ENCODE data around the gene ALPK1. TPM values are rescaled to one million over a fixed set of nuclear protein-coding genes. Genes with fewer than 3 reads are reported as not detected.

ALPK1 gene
- total and polyA plus RNA-seq, 2 of the 8 experiments (the other 6 are each of a cell fraction or from before 2014, with no cell fraction given): 0.08 to 0.43 TPM

GRCh38 chr4:112348488-112349158 is 51.5 kb downstream of the ALPK1 start:
- H3K4ac ChIP-seq (replicated peaks; ENCODE audit: insufficient read length, low read depth, low read length): no peak overlapping the region
- H3K36me3 ChIP-seq (ENCODE audit: control insufficient read depth in 2 of 4, insufficient read depth in 4 of 4, low read length in 3 of 4): no peaks in the 10 kb centered on the region
- H2AK5ac ChIP-seq (ENCODE audit: low read depth, low read length): no peak overlapping the region
- no peak overlapping the region for H2BK120ac ChIP-seq (replicated peaks; ENCODE audit: low read depth, low read length)
- H3K14ac ChIP-seq (ENCODE audit: insufficient read length): no peak overlapping the region
- no peak overlapping the region for H3K4me3 ChIP-seq (ENCODE audit: extremely low read depth in 1 of 4, insufficient read depth in 2 of 4, low read depth in 3 of 4, low read length in 4 of 4)
- peaks cover 0 to 2% (median under 1%) of the 10 kb centered on the region in 4 experiments; a peak in 3 of 7 replicates for H3K4me1 ChIP-seq (replicated peaks in 1 of 4; ENCODE audit: control insufficient read depth in 3 of 4, insufficient read depth in 4 of 4, low read length in 3 of 4)
- H3K18ac ChIP-seq (ENCODE audit: extremely low read depth, low read length): no peak overlapping the region
- no peak overlapping the region for H4K91ac ChIP-seq (replicated peaks; ENCODE audit: insufficient read length, low read length)
- H3K9ac ChIP-seq (replicated peaks in 1 of 4; ENCODE audit: extremely low read depth in 1 of 4, low read depth in 3 of 4, low read length in 3 of 4): no peak overlapping the region
- no peaks in the 10 kb centered on the region for H3K27me3 ChIP-seq (replicated peaks in 1 of 4; ENCODE audit: control insufficient read depth in 3 of 4, extremely low read depth in 1 of 4, insufficient read depth in 3 of 4, low read length in 3 of 4)
- ChIA-PET POLR2A (ENCODE audit: partially characterized antibody) (interaction anchor here (1.0 kb wide), 1 partner anchor 13 kb away, joined by 3 read pairs; no protein-coding TSS in a partner anchor), CTCF (ENCODE audit: partially characterized antibody) (interaction anchor here (0.7 to 5.0 kb wide), 18 partner anchors 9 to 603 kb away, joined by 3 to 44 read pairs (median 4); partner anchors contain the start of gene NEUROG2)
- WGBS, 2 experiments (ENCODE audit: extremely low coverage in 1 of 2, insufficient coverage in 1 of 2, insufficient read length in 1 of 2, insufficient replicate concordance in 2 of 2, low coverage in 1 of 2, low lambda C conversion rate in 2 of 2, missing lambda C conversion rate in 1 of 2): 69% methylated on average over 11 of the region's 11 CpGs; no CpG with 5 or more reads in 1 of the 2 experiments
- no peak overlapping the region for H2BK12ac ChIP-seq (ENCODE audit: low read depth, low read length)
- H4K5ac ChIP-seq (ENCODE audit: insufficient read length, low read depth, low read length): no peak overlapping the region
- no peaks in the 10 kb centered on the region for H3K23me2 ChIP-seq (ENCODE audit: low read depth, low read length)
- H3K79me2 ChIP-seq (ENCODE audit: control insufficient read depth in 1 of 2, insufficient read depth in 2 of 2, low read length in 2 of 2): no peaks in the 10 kb centered on the region
- H3K23ac ChIP-seq (ENCODE audit: insufficient read length): no peak overlapping the region
- no peak overlapping the region for H3K56ac ChIP-seq (replicated peaks; ENCODE audit: insufficient read length, low read depth, low read length)
- no peak overlapping the region for H2BK20ac ChIP-seq (ENCODE audit: low read length)
- no peak overlapping the region for H2BK5ac ChIP-seq (ENCODE audit: low read depth, low read length)
- no peak overlapping the region for H2BK15ac ChIP-seq (ENCODE audit: low read length)
- H4K8ac ChIP-seq (ENCODE audit: extremely low read depth, insufficient read depth, low read length): no peak overlapping the region
- peak; percentile 60 for FAIRE-seq
- no peaks in the 10 kb centered on the region for H3K9me3 ChIP-seq (ENCODE audit: insufficient read depth in 2 of 2, low read depth in 1 of 2, low read length in 1 of 2)
- H3K4me2 ChIP-seq (ENCODE audit: insufficient read depth in 1 of 2, low read depth in 2 of 2, low read length in 2 of 2): no peak overlapping the region; a peak in 1 of 4 replicates
- H2AFZ ChIP-seq (ENCODE audit: low read length): no peak overlapping the region
- no peaks in the 10 kb centered on the region for H4K20me1 ChIP-seq (replicated peaks in 1 of 2; ENCODE audit: control insufficient read depth in 1 of 2, insufficient read depth in 2 of 2, low read length in 2 of 2)
- no peak overlapping the region for H3K27ac ChIP-seq (ENCODE audit: low read depth, low read length)
- H3K79me1 ChIP-seq (ENCODE audit: low read depth, low read length): no peaks in the 10 kb centered on the region
- DNase-seq (ENCODE audit: low read depth in 1 of 2, low spot score in 2 of 2): peak in 1 of 2 experiments; percentile 63
- TF ChIP-seq GTF2F1 (IDR thresholded peaks at IDR 0.05; ENCODE audit: borderline replicate concordance, low read depth, low read length): no peak
- TF ChIP-seq TAF1 (IDR thresholded peaks at IDR 0.05; ENCODE audit: low read depth, low read length): no peak
- no peak for TF ChIP-seq CTBP2 (IDR thresholded peaks at IDR 0.05; ENCODE audit: borderline replicate concordance, insufficient read depth, insufficient read length, low read length)
- peak; percentile 55 for TF ChIP-seq SAP30 (IDR thresholded peaks at IDR 0.05; ENCODE audit: insufficient read depth, insufficient replicate concordance, low read length)
- TF ChIP-seq NANOG (IDR thresholded peaks at IDR 0.05; ENCODE audit: insufficient read depth, low read depth, low read length, poor library complexity, severe bottlenecking): no peak
- TF ChIP-seq MAFK (IDR thresholded peaks at IDR 0.05; ENCODE audit: low read depth, low read length): no peak
- TF ChIP-seq SIN3A (conservative IDR thresholded peaks at IDR 0.05 in 1 of 2, IDR thresholded peaks at IDR 0.05 in 1 of 2; ENCODE audit: low read depth in 1 of 2, low read length in 2 of 2): 0 out of 4 replicates have a peak, but pooled peaks of 1 of the 2 experiments have one; percentile 71
- peak; percentile 70; the same call in 1 of the 2 replicates for TF ChIP-seq MAX (IDR thresholded peaks at IDR 0.05)
